ENCODE measurements around the gene RBKS. TPM values are rescaled to one million over a fixed set of nuclear protein-coding genes. Genes with fewer than 3 reads are reported as not detected.
A peak's percentile ranks its signal among the peaks of the same experiment; 100 is the strongest.

RBKS gene
- total and polyA plus RNA-seq, 2 of the 13 experiments (the other 11 are each of a cell fraction or from before 2014, with no cell fraction given) = 7.7 to 8.3 TPM

- Histone ChIP-seq H2AFZ (ENCODE audit: low read length) (no peak overlapping the region), H3K9ac (ENCODE audit: insufficient read depth, low read depth, low read length) (no peak overlapping the region), H3K79me2 (ENCODE audit: insufficient read depth, low read length) (no peaks in the 10 kb centered on the region), H3K4me1 (ENCODE audit: insufficient read depth, low read length) (peaks cover 15% of the 10 kb centered on the region), H3K27me3 (ENCODE audit: control insufficient read depth in 1 of 2, insufficient read depth in 2 of 2, low read length in 2 of 2) (no peaks in the 10 kb centered on the region), H4K20me1 (ENCODE audit: insufficient read depth, low read length) (no peaks in the 10 kb centered on the region), H3K9me3 (ENCODE audit: low read length) (no peaks in the 10 kb centered on the region), H3K27ac (ENCODE audit: extremely low read length, insufficient read depth, low read length) (no peak overlapping the region), H3K4me3 (replicated peaks in 1 of 3; ENCODE audit: insufficient read depth in 1 of 3, low read depth in 2 of 3, low read length in 3 of 3) (no peak overlapping the region), H3K36me3 (replicated peaks in 1 of 2; ENCODE audit: control insufficient read depth in 1 of 2, insufficient read depth in 2 of 2, low read length in 2 of 2) (no peaks in the 10 kb centered on the region), H3K4me2 (ENCODE audit: low read depth, low read length) (no peak overlapping the region)
- ChIA-PET POLR2A (no interaction called here), CTCF (ENCODE audit: low intra/inter-chr PET ratio, low total read pairs) (interaction anchor here (1.0 to 1.6 kb wide), 3 partner anchors 589 to 645 kb away, joined by 4 to 5 read pairs (median 5); no protein-coding TSS in a partner anchor)
- BruUV-seq (replicated peaks) = no TSS peak
- FAIRE-seq (peak; percentile 18), DNase-seq (ENCODE audit: low spot score) (peak; percentile 36), ATAC-seq (peak; percentile 95)
- in situ Hi-C loops (cut with HindIII; ENCODE audit: extremely low pct_ligation_motif_present, low pct_unique_long_range_greater_than_20kb) (no loop called here), intact Hi-C loops (cut with micrococcal nuclease; ENCODE audit: unreplicated experiment) (loop anchor here (1.0 to 10.0 kb wide), 3 partner anchors 197 to 645 kb away; no protein-coding TSS in a partner anchor)
- WGBS (ENCODE audit: low lambda C conversion rate) = 61% methylated on average over 4 of the region's 4 CpGs
- TF ChIP-seq CTCF (CRISPR knock-in tag; IDR thresholded peaks at IDR 0.05) = peak; percentile 73
- TF ChIP-seq PRMT3 (CRISPR knock-in tag; IDR thresholded peaks at IDR 0.05; ENCODE audit: borderline replicate concordance, low read depth) = no peak
- TF ChIP-seq ZNF770 (CRISPR knock-in tag; IDR thresholded peaks at IDR 0.05) = peak; percentile 21; the same call in 1 of the 2 replicates
- TF ChIP-seq GABPA (IDR thresholded peaks at IDR 0.05; ENCODE audit: low read depth, low read length) = no peak
- TF ChIP-seq GABPA (CRISPR knock-in tag; IDR thresholded peaks at IDR 0.05; ENCODE audit: low read depth) = peak; percentile 14; the same call in 1 of the 2 replicates
- TF ChIP-seq TBX2 (CRISPR knock-in tag; IDR thresholded peaks at IDR 0.05; ENCODE audit: borderline replicate concordance) = 0 out of 2 replicates have a peak, but pooled peaks have one; percentile 26
- TF ChIP-seq STAG1 (CRISPR knock-in tag; IDR thresholded peaks at IDR 0.05) = peak; percentile 88
- peak; percentile 40 for TF ChIP-seq XRCC5 (optimal IDR thresholded peaks at IDR 0.05; ENCODE audit: low read length)
- TF ChIP-seq RXRB (CRISPR knock-in tag; IDR thresholded peaks at IDR 0.05; ENCODE audit: borderline replicate concordance) = 0 out of 2 replicates have a peak, but pooled peaks have one; percentile 13
- TF ChIP-seq MYPOP (CRISPR knock-in tag; IDR thresholded peaks at IDR 0.05) = no peak
- peak; percentile 46 for TF ChIP-seq TEAD3 (CRISPR knock-in tag; optimal IDR thresholded peaks at IDR 0.05; ENCODE audit: borderline replicate concordance)
- no peak for TF ChIP-seq IRF2 (CRISPR knock-in tag; IDR thresholded peaks at IDR 0.05)
- no peak for TF ChIP-seq MAZ (IDR thresholded peaks at IDR 0.05; ENCODE audit: borderline replicate concordance, low read depth, low read length)
- peak; percentile 25; the same call in 1 of the 2 replicates for TF ChIP-seq MAZ (CRISPR knock-in tag; IDR thresholded peaks at IDR 0.05; ENCODE audit: low read depth)
- peak; percentile 88 for TF ChIP-seq SMC3 (IDR thresholded peaks at IDR 0.05; ENCODE audit: low read length)
- TF ChIP-seq RAD21 (CRISPR knock-in tag; IDR thresholded peaks at IDR 0.05) = peak; percentile 78
- TF ChIP-seq ETS1 (CRISPR knock-in tag; IDR thresholded peaks at IDR 0.05) = no peak
- no peak for TF ChIP-seq ZNF780A (CRISPR knock-in tag; IDR thresholded peaks at IDR 0.05)
Measured at GRCh38 chr2:27807476-27807875, 82.7 kb downstream of the RBKS start.

Data from HepG2 (cell line).